Liver (tissue), 3 donors: ENCODE data around the gene GNA14.

Source experiments
- ATF3 ChIP-seq: IDR thresholded peaks from 2 replicates; pipeline ENCODE4 v1.6.1; 2016; ENCODE audit warnings: antibody characterized with exemption
- CTCF ChIP-seq: fragments of 150-350 bp; IDR thresholded peaks from 2 replicates; pipeline ENCODE4 v1.5.1; 2017; ENCODE audit warnings: improper control_type of control experiment, low read depth, low read length; ENCODE audit not compliant: missing input control
- GABPA ChIP-seq, 2 donors: IDR thresholded peaks in 1 of 2; conservative IDR thresholded peaks in 1 of 2; 2 replicates each; pipeline ENCODE4 v1.6.1; 2016; ENCODE audit warnings: antibody characterized with exemption in 2 of 2, mild to moderate bottlenecking in 1 of 2, moderate library complexity in 1 of 2
- MAX ChIP-seq: IDR thresholded peaks from 2 replicates; pipeline ENCODE4 v1.6.1; 2016; ENCODE audit warnings: antibody characterized with exemption
- RAD21 ChIP-seq, 2 donors: IDR thresholded peaks; 2 replicates each; pipeline ENCODE4 v1.6.1; 2016; ENCODE audit warnings: antibody characterized with exemption in 2 of 2, mild to moderate bottlenecking in 2 of 2
- REST ChIP-seq: IDR thresholded peaks from 2 replicates; pipeline ENCODE4 v1.6.1; 2016; ENCODE audit warnings: antibody characterized with exemption, mild to moderate bottlenecking
- RXRA ChIP-seq, 2 donors: IDR thresholded peaks; 2 replicates each; pipeline ENCODE4 v1.6.1; 2017 to 2018; ENCODE audit warnings: antibody characterized with exemption in 2 of 2, mild to moderate bottlenecking in 1 of 2
- SP1 ChIP-seq: IDR thresholded peaks from 2 replicates; pipeline ENCODE4 v1.6.1; 2018; ENCODE audit warnings: antibody characterized with exemption, mild to moderate bottlenecking
- YY1 ChIP-seq: IDR thresholded peaks from 2 replicates; pipeline ENCODE4 v1.6.1; 2016; ENCODE audit warnings: antibody characterized with exemption, mild to moderate bottlenecking
- ZBTB33 ChIP-seq: IDR thresholded peaks from 2 replicates; pipeline ENCODE4 v1.6.1; 2016; ENCODE audit warnings: antibody characterized with exemption
- donor health status: healthy.
- donor health status: healthy.

GRCh38 chr9:77523891-77524290 lies 124.2 kb downstream of the GNA14 start:
- TF ChIP-seq GABPA (IDR thresholded peaks at IDR 0.05 in 1 of 2, conservative IDR thresholded peaks at IDR 0.05 in 1 of 2): no peak
- TF ChIP-seq MAX: no peak
- TF ChIP-seq CTCF: no peak
- no peak for TF ChIP-seq RXRA (IDR thresholded peaks at IDR 0.05)
- no peak for TF ChIP-seq RAD21 (IDR thresholded peaks at IDR 0.05)
- TF ChIP-seq ZBTB33: no peak
- TF ChIP-seq YY1: no peak
- TF ChIP-seq REST: no peak
- TF ChIP-seq ATF3: no peak
- no peak for TF ChIP-seq SP1
